HEK293T (cell line): ENCODE results near the gene ARL4D.

Experiments
- CTCF ChIA-PET: fragments of 350-600 bp; formaldehyde crosslinking; extraction: SDS; loops from one replicate; lab custom pipeline; 2021; ENCODE audit warnings: antibody characterized with exemption, inconsistent platforms; lab: Yijun Ruan, JAX
- POLR2A ChIA-PET: fragments of 350-600 bp; formaldehyde crosslinking; extraction: SDS; loops from one replicate; lab custom pipeline; 2020; ENCODE audit warnings: antibody characterized with exemption, inconsistent platforms; lab: Yijun Ruan, JAX
- DNase-seq: peaks from one replicate; pipeline ENCODE4 v3.0.0; 2012; ENCODE audit warnings: mixed read lengths; ENCODE audit errors: extremely low spot score
- ARNT ChIP-seq: fragments of 450-650 bp; IDR thresholded peaks from 2 replicates; pipeline ENCODE4 v1.6.1; 2017; ENCODE audit warnings: mild to moderate bottlenecking
- BHLHE40 ChIP-seq: fragments of 450-650 bp; IDR thresholded peaks from 2 replicates; pipeline ENCODE4 v1.6.1; 2016; ENCODE audit warnings: mild to moderate bottlenecking, moderate library complexity, borderline replicate concordance
- CTBP1 ChIP-seq: fragments of 450-650 bp; IDR thresholded peaks from 2 replicates; pipeline ENCODE4 v1.6.1; 2016; ENCODE audit warnings: borderline replicate concordance
- ELF4 ChIP-seq: fragments of 450-650 bp; IDR thresholded peaks from 2 replicates; pipeline ENCODE4 v1.6.1; 2017; ENCODE audit warnings: antibody characterized with exemption
- FOXA1 ChIP-seq: fragments of 450-650 bp; IDR thresholded peaks from 2 replicates; pipeline ENCODE4 v1.6.1; 2016; ENCODE audit warnings: mild to moderate bottlenecking
- FOXK2 ChIP-seq: fragments of 450-650 bp; IDR thresholded peaks from 2 replicates; pipeline ENCODE4 v1.6.1; 2016; ENCODE audit warnings: mild to moderate bottlenecking
- FOXM1 ChIP-seq: fragments of 450-650 bp; IDR thresholded peaks from 2 replicates; pipeline ENCODE4 v1.6.1; 2017; ENCODE audit warnings: mild to moderate bottlenecking, borderline replicate concordance
- HDGF ChIP-seq: fragments of 450-650 bp; IDR thresholded peaks from 2 replicates; pipeline ENCODE4 v1.6.1; 2017; ENCODE audit warnings: antibody characterized with exemption, borderline replicate concordance
- L3MBTL2 ChIP-seq: fragments of 450-650 bp; conservative IDR thresholded peaks from 2 replicates; pipeline ENCODE4 v1.6.1; 2016; ENCODE audit warnings: mild to moderate bottlenecking
- LEF1 ChIP-seq: fragments of 450-650 bp; IDR thresholded peaks from 2 replicates; pipeline ENCODE4 v1.6.1; 2017; ENCODE audit warnings: mild to moderate bottlenecking, borderline replicate concordance
- NFRKB ChIP-seq: fragments of 450-650 bp; IDR thresholded peaks from 2 replicates; pipeline ENCODE4 v1.6.1; 2016; ENCODE audit warnings: mild to moderate bottlenecking, moderate library complexity
- PKNOX1 ChIP-seq: fragments of 450-650 bp; IDR thresholded peaks from 2 replicates; pipeline ENCODE4 v1.6.1; 2016
- SP1 ChIP-seq: fragments of 450-650 bp; IDR thresholded peaks from 2 replicates; pipeline ENCODE4 v1.6.1; 2017
- SUZ12 ChIP-seq: fragments of 450-650 bp; IDR thresholded peaks from 2 replicates; pipeline ENCODE4 v1.6.1; 2016; ENCODE audit warnings: mild to moderate bottlenecking
- TARDBP ChIP-seq: fragments of 450-650 bp; IDR thresholded peaks from 2 replicates; pipeline ENCODE4 v1.6.1; 2016
- ZNF384 ChIP-seq: fragments of 450-650 bp; IDR thresholded peaks from 2 replicates; pipeline ENCODE4 v1.6.1; 2016

Gene ARL4D

DNA sequence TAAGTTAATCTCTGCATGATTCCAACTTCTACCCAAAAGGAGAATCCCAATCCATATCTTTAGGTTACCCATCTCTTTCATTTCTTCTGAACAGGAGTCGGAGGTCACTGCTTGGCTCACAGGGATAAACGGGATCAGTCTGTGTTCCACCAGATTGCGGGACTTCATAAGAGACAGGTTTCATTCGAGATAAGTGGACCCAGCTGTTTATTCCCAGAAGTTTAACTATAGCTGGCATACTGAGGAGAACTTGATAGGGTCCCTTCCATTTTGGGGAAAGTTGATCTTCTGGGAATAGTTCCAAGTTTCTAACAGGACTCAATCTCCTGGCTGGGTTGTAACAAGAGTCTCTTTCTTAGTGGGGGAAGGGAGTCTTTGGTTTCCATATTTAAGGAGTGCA lies 45.4 kb upstream of the ARL4D start:
- ChIA-PET POLR2A (interaction anchor here (2.8 kb wide), 1 partner anchor 14 kb away, joined by 49 read pairs; no protein-coding TSS in a partner anchor), CTCF (no interaction called here)
- no peak for DNase-seq
- TF ChIP-seq L3MBTL2: no peak
- TF ChIP-seq ARNT: no peak
- TF ChIP-seq ZNF384: no peak
- TF ChIP-seq SUZ12: no peak
- TF ChIP-seq NFRKB: no peak
- TF ChIP-seq TARDBP: no peak
- no peak for TF ChIP-seq CTBP1
- no peak for TF ChIP-seq FOXM1
- TF ChIP-seq SP1: no peak
- no peak for TF ChIP-seq BHLHE40
- no peak for TF ChIP-seq FOXK2
- no peak for TF ChIP-seq PKNOX1

DNA sequence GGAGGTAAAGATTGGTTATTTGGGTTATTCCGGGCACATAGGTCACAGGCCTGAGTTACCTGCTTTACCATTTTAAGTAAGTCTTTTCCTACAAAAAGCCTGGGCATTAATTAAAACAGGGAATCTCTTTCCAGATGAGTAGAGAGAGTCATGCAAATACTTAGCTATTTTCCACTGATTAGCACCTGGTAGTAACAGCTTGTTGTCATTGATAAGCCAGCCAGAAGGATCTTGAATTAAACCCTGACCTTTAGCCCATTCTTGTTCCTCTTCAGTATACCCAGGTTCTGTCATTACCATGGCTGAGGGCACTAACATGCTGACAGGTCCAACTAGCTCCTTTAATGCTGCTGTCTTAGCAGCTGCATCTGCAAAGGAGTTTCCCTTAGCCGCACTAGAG lies 44.4 kb upstream of the ARL4D start:
- DNase-seq: no peak
- TF ChIP-seq SUZ12: no peak
- TF ChIP-seq CTBP1: no peak
- TF ChIP-seq FOXA1: no peak
- TF ChIP-seq HDGF: no peak
- no peak for TF ChIP-seq BHLHE40
- TF ChIP-seq ELF4: no peak
- TF ChIP-seq ZNF384: no peak
- no peak for TF ChIP-seq ARNT
- TF ChIP-seq FOXK2: no peak
- no peak for TF ChIP-seq L3MBTL2
- no peak for TF ChIP-seq SP1
- ChIA-PET CTCF (no interaction called here), POLR2A (interaction anchor here (1.0 to 2.8 kb wide), 2 partner anchors 13 to 34 kb away, joined by 4 to 49 read pairs; no protein-coding TSS in a partner anchor)

- TF ChIP-seq HDGF (no peak), SP1 (no peak), BHLHE40 (no peak), FOXM1 (no peak)
- POLR2A ChIA-PET: interaction anchor here (2.7 to 5.4 kb wide), 2 partner anchors 12 to 40 kb away, joined by 14 to 165 read pairs; no protein-coding TSS in a partner anchor
- CTCF ChIA-PET: interaction anchor here (1.3 kb wide), 1 partner anchor 17 kb away, joined by 10 read pairs; no protein-coding TSS in a partner anchor
Observed at GRCh38 chr17:43356450-43356849, 42.3 kb upstream of the ARL4D start.

GRCh38 chr17:43356999-43357398 lies 41.8 kb upstream of the ARL4D start:
- TF ChIP-seq ARNT (no peak), NFRKB (no peak), CTBP1 (no peak), HDGF (no peak), FOXM1 (no peak), LEF1 (no peak), FOXA1 (no peak), TARDBP (no peak), BHLHE40 (no peak), FOXK2 (no peak), ZNF384 (no peak), ELF4 (no peak), SUZ12 (no peak)
- no peak for DNase-seq
- ChIA-PET CTCF (interaction anchor here (1.3 kb wide), 1 partner anchor 17 kb away, joined by 10 read pairs; no protein-coding TSS in a partner anchor), POLR2A (interaction anchor here (2.7 to 5.4 kb wide), 2 partner anchors 11 to 41 kb away, joined by 14 to 165 read pairs; no protein-coding TSS in a partner anchor)

More at GRCh38 chr17:43356450-43356849, 42.3 kb upstream of the ARL4D start:
- DNase-seq: no peak

DNA sequence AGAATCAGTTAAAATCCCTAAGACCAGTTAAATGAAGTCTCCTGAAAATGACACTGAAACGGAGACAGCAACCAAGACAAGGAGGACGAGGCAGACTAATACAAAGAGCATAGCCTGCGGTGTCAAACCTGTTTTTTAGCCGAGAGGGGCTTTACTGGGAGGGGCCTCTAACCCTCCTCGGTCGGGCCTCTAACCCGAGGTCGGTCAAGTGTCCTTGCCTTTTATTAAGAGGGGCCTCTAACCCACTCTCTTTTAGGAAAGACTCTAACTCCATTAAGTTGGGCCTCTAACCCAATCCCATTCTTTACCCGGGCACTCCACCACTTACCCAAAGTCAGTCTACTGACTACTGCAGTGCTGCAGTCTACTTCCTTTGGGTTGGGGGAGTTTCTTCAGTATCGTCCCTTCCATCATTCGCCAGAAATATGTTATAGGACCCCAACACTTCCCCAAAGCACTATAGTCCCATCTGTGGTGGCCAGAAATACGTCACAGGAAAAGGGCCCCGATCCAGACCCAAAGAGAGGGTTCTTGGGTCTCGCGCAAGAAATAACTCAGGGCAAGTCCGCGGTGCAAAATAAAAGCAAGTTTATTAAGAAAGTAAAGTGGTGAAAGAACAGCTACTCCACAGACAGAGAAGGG lies 39.2 kb upstream of the ARL4D start:
- TF ChIP-seq FOXK2: no peak
- no peak for TF ChIP-seq HDGF
- TF ChIP-seq SUZ12: no peak
- TF ChIP-seq ZNF384: no peak
- no peak for TF ChIP-seq FOXM1
- TF ChIP-seq FOXA1: no peak
- TF ChIP-seq SP1: no peak
- TF ChIP-seq L3MBTL2: no peak
- no peak for TF ChIP-seq CTBP1
- no peak for TF ChIP-seq NFRKB
- TF ChIP-seq ELF4: no peak
- TF ChIP-seq TARDBP: no peak
- ChIA-PET POLR2A (interaction anchor here (5.4 kb wide), 1 partner anchor 9 kb away, joined by 165 read pairs; no protein-coding TSS in a partner anchor), CTCF (no interaction called here)
- no peak for DNase-seq

DNA sequence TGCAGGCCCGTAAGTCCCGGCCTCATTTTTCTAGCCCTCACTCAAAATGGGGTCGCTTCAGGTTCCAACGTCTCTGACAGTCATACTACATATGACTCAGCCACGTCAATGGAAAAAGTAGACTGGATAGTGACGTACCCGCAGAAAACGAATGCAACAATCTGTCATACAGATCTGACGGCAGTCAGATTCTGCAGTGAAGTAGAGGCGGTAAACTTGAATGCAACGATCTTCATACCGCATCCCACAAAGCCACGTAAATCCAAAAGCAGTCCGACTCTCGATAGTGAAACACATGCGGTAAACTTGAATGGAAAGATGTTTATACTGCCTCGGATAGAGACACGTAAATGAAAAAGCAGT lies 38.4 kb upstream of the ARL4D start:
- no peak for TF ChIP-seq SP1
- no peak for TF ChIP-seq NFRKB
- no peak for TF ChIP-seq ARNT
- TF ChIP-seq L3MBTL2: no peak
- TF ChIP-seq HDGF: no peak
- no peak for TF ChIP-seq PKNOX1
- no peak for TF ChIP-seq SUZ12
- no peak for TF ChIP-seq LEF1
- TF ChIP-seq TARDBP: no peak
- TF ChIP-seq FOXM1: no peak
- TF ChIP-seq ELF4: no peak
- TF ChIP-seq CTBP1: no peak
- no peak for TF ChIP-seq BHLHE40
- TF ChIP-seq FOXK2: no peak
- no peak for TF ChIP-seq ZNF384
- TF ChIP-seq FOXA1: no peak
- POLR2A ChIA-PET: interaction anchor here (5.4 kb wide), 1 partner anchor 8 kb away, joined by 165 read pairs; no protein-coding TSS in a partner anchor
- DNase-seq: no peak
- CTCF ChIA-PET: no interaction called here
